ENCODE results near the gene C2CD5.
"Not testable (repeated sequence)": the region's sequence is repeated elsewhere in the genome, so short reads cannot be mapped to it uniquely, and the experiment has no call there.

The C2CD5 gene

DNA sequence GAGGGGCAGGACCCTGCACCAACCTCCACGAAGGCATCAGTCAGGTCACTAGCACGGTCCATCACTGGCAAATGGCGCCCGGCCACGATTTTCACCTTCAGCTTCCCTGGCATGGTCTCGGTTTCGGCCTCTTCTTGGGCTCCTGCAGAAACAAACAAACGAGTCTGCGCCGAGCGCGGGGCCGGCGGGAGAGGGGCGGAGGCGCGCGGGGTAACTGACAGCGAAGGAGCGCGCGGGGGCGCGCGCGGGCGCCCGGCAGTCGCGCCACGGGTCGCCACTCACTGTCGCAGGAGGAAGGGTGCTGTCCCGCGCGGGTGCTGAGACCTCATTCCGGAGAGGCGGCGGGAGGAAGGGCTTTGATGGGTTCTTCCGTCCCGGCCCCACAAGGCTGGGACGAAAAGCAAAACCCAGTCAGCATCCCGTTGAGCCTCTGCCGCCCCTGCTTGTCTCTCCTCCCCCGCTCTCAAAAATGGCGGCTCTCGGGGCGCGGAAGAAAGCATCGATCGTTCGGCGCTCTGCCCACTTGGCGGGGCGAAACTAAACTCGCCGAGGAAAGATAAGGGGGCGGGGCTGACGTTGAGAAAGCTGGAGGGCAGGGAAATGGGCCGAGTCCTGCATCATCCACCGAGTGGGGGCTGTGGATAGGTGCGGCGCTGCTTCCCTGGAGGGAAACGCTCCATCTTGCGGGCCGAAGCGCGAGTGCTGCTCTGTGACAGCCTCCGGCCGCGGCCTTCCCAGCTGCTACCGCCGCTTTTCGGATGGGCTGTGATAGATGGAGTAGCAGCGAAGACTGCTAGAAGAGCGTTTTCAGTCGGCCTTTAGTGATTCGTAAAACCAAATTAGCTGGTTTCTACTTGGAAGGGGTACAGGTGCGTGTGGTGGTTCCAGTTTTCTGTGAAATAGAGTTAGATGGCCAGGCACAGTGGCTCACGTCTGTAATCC lies at the start of gene C2CD5:
TSS of gene C2CD5 (minus strand) at position 505 of the 942 bp plus-strand sequence. CDS start at position 113, 392 bp downstream.
- peak within 1 kb of the TSS; percentile 95 for H3K4me3 ChIP-seq (ENCODE audit: low read depth, low read length)

DNA sequence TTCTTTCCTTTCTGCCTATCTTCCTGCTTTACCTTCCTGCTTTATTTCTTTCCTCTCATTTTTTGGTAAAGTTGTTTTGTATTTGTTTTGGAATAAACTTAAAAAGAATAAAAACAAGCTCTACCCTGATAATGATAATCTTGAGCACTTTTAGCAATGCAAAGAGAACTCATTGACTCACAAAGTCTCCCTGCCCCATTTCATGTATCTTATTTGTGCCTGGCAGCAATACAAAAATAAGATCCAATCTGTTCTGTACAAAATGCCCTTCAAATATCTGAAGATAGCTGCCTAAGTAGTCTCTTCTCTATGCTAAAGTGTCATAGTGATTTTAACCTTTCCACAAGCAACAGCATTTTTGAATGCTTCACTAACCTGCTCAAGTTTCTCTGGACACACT lies 49.5 kb upstream of the C2CD5 start:
- H3K4me3 ChIP-seq (ENCODE audit: low read depth, low read length), result no peak overlapping the region

DNA sequence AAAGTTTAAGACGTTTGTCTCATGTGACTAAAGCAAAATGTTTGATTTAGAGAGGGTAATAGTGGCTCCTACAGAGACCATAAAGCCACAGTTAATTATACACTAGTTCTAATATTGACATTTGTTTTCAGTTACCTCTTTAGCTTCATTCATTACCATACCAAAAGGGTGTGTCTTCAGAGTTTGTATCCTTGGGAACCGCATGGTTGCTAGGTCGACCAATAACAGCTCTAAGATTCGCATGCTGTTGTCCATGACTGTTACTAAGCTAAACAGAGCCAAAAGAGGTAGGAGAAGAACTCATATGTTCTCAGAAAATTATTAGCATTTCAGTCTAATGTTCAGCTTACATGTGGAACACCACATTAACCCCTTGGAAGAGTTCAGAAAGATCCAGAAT lies 44.5 kb upstream of the C2CD5 start:
- H3K4me3 ChIP-seq (ENCODE audit: low read depth, low read length), result no peak overlapping the region

DNA sequence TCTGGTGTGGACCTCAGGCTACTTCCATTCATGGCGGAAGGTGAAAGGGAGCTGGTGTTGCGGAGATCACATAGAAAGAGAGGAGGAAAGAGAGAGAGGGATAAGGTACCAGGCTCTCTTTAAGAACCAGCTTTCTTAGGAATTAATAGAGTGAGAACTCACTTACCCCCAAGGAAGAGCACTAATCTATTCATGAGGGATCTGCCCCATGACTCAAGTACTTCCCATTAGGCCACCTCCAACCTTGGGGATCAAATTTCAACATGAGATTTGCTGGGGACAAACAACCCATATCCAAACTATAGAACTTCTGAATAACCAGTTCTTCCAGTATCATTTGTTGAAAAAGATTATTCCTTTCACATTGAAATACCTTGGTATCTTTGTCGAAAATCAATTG lies 34.0 kb upstream of the C2CD5 start:
- H3K4me3 ChIP-seq (ENCODE audit: low read depth, low read length), result no peak overlapping the region

GRCh38 chr12:22577667-22578066 lies 33.3 kb upstream of the C2CD5 start:
- H3K4me3 ChIP-seq (ENCODE audit: low read depth, low read length), result no peak overlapping the region

DNA sequence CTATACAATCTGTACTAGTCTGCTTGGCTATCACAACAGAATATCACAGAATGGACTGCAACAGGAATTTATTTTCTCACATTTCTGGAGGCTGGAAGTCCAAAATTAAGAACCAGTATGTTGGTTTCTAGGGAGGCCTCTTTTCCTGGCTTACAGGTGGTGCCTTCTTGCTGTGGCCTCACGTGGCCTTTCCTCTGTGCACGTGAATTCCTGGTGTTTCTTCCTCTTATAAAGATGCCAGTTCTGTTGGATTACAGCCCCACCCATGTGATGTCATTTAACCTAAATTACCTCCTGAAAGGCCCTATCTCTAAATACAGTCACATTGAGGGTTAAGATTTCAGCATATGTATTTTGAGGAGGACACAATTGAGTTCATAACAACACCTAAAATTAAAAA lies 32.1 kb upstream of the C2CD5 start:
- H3K4me3 ChIP-seq (ENCODE audit: low read depth, low read length), result no peak overlapping the region

DNA sequence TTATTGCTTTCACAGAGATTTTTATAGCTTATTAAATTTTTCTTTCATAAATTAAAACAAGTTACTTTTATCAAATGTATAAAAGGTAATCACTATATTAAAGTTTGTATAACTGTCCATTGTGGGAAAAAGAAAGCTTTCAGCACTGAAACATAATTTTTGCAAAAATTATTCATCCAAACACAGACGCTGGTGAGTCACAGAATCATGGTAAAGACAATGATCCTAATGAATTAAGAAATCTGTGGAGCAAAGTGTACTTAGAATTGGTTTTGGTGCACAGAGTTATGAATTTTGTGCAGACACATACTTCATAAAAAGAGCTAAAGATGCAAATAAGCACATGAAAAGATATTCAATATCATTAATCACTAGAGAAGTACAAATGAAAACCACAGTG lies 31.7 kb upstream of the C2CD5 start:
- H3K4me3 ChIP-seq (ENCODE audit: low read depth, low read length), result no peak overlapping the region

DNA sequence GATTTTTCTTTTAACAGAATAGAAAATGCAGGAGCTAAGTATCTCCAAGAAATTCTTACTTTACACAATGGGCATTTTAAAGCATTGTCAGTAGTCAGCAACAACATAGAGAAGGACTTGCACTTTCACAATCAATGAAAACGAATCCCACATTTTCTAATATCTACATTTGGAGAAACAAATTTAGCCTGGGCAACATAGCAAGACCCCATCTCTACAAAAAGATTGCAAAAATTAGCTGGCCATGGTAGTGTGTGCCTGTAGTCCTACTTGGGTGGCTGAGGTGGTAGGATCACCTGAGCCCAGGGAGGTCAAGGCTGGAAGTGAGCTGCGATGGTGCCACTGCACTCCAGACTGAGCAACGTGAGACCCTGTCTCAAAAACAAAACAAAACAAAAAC lies 30.6 kb upstream of the C2CD5 start:
- H3K4me3 ChIP-seq (ENCODE audit: low read depth, low read length), result no peak overlapping the region

DNA sequence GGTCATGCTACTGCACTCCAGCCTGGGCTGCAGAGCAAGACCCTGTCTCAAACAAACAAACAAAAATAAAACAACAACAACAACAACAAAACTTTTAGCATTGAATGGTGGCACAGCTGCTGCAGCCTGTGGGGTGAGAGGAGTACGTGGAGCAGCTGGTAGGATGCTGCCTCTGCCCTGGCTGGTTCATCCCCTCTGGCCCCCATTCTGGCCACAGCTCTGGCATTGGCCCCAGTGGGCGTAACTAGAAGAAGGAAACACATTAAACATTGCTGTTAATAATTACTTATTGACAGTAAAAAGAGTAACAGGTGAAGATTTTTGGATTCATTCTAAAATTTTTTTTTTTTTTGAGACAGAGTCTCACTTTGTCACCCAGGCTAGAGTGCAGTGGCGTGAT lies 28.8 kb upstream of the C2CD5 start:
- no peak overlapping the region for H3K4me3 ChIP-seq (ENCODE audit: low read depth, low read length)

DNA sequence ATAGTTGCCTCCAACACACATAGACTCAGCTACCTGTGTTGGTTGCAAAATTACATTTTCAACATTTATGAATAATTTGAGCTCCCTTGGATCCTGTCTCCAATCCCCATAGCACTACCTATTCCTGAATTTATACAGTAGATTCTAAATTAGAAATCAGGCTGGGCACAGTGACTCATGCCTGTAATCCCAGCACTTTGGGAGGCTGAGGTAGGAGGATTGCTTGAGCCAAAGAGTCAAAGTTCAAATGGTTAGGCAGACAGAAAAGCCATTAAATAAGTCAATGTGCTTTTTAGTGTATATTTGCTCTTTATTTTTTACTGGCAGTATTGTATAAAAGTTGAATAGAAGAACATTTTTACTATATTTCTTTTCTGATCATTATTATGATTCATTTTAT lies 24.9 kb upstream of the C2CD5 start:
- no peak overlapping the region for H3K4me3 ChIP-seq (ENCODE audit: low read depth, low read length)

DNA sequence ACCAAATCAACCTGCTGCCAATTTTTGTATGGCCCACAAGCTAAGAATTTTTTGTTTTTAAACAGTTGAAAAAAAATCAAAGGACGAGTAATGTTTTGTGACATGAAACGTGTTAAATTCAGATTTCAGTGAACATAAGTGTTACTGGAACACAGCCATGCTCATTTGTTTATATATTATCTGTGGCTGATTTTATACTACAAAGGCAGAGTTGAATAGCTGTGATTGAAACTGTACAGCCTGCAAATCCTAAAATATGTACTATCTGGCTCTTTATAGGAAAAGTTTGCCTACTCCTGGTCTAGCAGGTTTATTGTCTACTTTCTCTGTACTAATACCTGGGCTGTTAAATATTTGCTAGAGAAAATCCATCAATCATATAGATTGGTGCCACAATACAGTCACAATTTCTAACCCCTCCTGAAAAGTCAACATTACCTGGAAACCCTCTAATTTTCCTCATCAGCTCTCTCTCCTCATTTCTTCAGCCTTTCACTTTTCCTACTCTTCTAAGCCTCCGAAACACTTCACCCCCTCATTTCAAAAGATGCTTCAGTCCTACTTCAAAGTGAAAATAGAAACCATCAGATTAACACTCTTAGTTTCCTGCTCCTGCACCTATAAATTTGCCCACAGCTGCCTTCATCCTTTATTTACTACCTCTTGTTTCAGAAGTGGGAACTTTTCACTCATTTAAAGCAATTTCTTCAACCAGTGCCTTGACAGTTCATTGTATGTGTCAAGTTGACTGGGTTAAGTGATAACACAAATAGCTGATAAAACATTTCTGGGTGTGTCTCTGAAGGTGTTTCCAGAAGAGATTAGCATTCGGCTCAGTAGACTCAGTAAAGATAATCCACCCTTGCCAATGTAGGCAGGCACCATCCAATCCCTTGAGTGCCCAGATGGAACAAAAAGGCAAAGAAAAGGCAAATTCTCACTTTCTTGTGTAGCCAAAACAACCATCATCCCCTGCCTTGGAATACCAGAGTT lies 18.0 kb upstream of the C2CD5 start:
- no peak overlapping the region for H3K4me3 ChIP-seq (ENCODE audit: low read depth, low read length)

- not testable (repeated sequence) for H3K4me3 ChIP-seq (ENCODE audit: low read depth, low read length)
Observed at GRCh38 chr12:22554750-22555149, 10.4 kb upstream of the C2CD5 start.

DNA sequence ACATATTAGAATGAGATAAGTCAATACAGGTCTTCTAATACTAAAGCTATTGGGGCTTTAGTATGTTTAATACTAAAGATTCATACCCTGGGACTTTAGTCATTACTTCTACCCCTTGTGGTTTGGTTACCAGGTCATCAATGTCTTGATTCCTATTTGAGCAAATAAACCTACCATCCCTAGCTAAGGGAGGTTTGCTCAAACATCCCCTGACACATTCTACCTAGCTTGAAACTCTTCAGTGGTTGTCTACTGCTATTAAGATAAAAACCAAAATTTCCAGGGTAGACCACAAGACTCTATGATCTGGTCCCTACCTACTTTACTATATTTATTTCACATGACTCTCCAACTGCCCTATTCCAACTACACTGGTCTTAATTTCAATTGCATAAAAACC lies 7.3 kb upstream of the C2CD5 start:
- no peak overlapping the region for H3K4me3 ChIP-seq (ENCODE audit: low read depth, low read length)

- H3K4me3 ChIP-seq (ENCODE audit: low read depth, low read length), result no peak overlapping the region
Observed at GRCh38 chr12:22545255-22545654, 913 bp upstream of the C2CD5 start.

GRCh38 chr12:22543246-22544037 lies 900 bp downstream of the C2CD5 start:
- H3K4me3 ChIP-seq (ENCODE audit: low read depth, low read length), result peak overlapping the region; percentile 95

DNA sequence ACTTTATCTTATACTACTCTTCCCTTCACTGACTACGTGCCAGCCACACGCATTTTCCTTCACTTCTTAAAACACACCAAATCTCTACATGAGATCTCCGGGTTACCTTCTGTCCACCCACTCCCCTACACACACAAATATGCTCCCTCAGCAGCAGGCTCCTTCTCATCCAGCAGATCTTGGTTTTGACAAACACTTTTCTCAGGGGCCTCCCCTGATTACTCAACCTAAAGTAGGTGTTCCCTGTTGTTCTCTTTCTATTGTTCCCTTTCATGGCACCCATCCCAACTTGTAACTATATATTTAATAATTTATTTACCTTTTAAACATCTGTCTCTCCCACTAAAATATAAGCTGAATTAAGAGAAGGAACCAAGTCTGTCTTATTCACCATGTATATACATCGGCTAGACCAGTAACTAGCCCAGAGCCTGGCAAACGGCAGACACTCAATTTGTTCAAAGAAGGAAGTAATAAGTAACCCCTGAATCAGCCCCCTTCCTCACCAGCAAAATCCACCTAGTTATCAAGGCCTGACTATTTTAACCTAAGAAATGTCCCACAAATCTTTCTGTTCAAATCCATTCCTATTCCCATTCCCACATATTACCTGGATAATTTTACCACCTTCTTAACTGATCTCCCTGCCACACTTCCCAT lies 2.7 kb downstream of the C2CD5 start:
- H3K4me3 ChIP-seq (ENCODE audit: low read depth, low read length), result no peak overlapping the region

- H3K4me3 ChIP-seq (ENCODE audit: low read depth, low read length), result no peak overlapping the region
Observed at GRCh38 chr12:22539055-22539454, 5.3 kb downstream of the C2CD5 start.

DNA sequence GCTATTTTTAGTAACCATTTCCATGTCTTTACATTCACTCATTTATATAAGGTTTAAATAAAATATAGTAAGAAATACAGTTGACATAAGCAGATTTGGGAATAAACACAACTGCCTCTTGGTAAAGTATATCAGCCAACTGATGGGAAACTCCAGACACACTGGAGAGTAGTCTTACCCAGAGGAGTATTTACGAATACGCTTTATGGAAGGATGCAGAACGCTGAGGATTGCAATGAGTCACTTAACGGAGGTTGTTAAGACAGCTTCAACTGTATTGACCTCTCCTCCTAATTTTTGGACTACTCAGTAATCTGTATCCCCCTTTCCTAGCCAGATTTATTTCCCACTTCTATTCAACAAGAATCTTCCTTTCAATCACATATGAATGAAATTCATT lies 6.0 kb downstream of the C2CD5 start:
- H3K4me3 ChIP-seq (ENCODE audit: low read depth, low read length), result no peak overlapping the region

DNA sequence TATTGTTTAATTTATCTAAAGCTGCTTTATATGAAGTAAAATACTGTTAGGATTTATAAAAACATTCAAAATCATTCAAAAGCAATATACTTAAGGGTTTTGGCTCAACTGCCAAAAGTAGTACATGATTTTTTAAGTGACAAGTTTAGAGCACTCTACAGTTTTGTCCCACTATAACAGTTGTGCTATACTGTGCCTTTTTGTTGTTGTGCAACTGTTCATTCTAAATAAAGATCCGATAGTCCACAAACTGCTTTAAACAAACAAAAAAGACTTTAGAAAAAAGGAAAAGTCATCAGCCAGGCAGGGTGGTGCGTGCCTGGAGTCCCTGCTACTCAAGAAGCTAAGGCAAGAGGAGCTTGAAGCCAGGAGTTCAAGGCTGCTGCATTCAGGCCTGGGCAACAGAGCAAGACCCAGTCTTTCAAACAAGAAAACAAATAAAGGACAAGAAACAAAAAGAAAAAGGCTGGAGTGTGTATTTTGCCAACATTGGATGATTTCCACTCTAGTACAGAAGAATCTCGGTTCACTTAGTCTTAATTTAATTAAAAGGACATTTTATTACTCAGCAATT lies 7.3 kb downstream of the C2CD5 start:
- no peak overlapping the region for H3K4me3 ChIP-seq (ENCODE audit: low read depth, low read length)

- H3K4me3 ChIP-seq (ENCODE audit: low read depth, low read length), result no peak overlapping the region
Observed at GRCh38 chr12:22536346-22536945, 7.9 kb downstream of the C2CD5 start.
